ENCODE measurements around the gene ALDH1A2. TPM values are rescaled to one million over a fixed set of nuclear protein-coding genes. Genes with fewer than 3 reads are reported as not detected.

The ALDH1A2 gene
- total RNA-seq, 1 experiment from 2014 or later: 0.98 TPM

GRCh38 chr15:58026552-58026951, 39.0 kb downstream of the ALDH1A2 start:
- no TSS peak for BruUV-seq (replicated peaks)
- in situ Hi-C loops (cut with HindIII; ENCODE audit: low pct_unique_long_range_greater_than_20kb, low sequenced_read_pairs) (no loop called here), intact Hi-C loops (cut with micrococcal nuclease; ENCODE audit: unreplicated experiment) (no loop called here)
- Histone ChIP-seq H3K36me3 (ENCODE audit: control insufficient read depth, insufficient read depth, low read length) (no peaks in the 10 kb centered on the region), H3K9me3 (ENCODE audit: control insufficient read depth, insufficient read depth, low read depth, low read length) (no peaks in the 10 kb centered on the region), H3K4me3 (ENCODE audit: low read depth in 2 of 2, low read length in 2 of 2) (no peak overlapping the region), H3K4me1 (ENCODE audit: control insufficient read depth, insufficient read depth, low read length) (no peaks in the 10 kb centered on the region), H3K27ac (ENCODE audit: low read length) (no peak overlapping the region), H3K27me3 (ENCODE audit: control insufficient read depth, insufficient read depth, low read length) (no peaks in the 10 kb centered on the region; the same call in 1 of the 2 replicates)
- DNase-seq (ENCODE audit: low read depth, low spot score): no peak
- ChIA-PET CTCF (no interaction called here), POLR2A (no interaction called here)
- TF ChIP-seq TCF7L2 (IDR thresholded peaks at IDR 0.05; ENCODE audit: low read depth, low read length) (no peak), CTCF (IDR thresholded peaks at IDR 0.05) (no peak), SIN3A (IDR thresholded peaks at IDR 0.05; ENCODE audit: borderline replicate concordance, insufficient read depth, low read depth, low read length) (no peak), REST (IDR thresholded peaks at IDR 0.05; ENCODE audit: insufficient read depth in 1 of 2, low read depth in 2 of 2, low read length in 1 of 2) (no peak), POLR2AphosphoS5 (IDR thresholded peaks at IDR 0.05; ENCODE audit: low read depth, low read length) (no peak)
- ATAC-seq: no peak

GRCh38 chr15:58026051-58026450, 39.5 kb downstream of the ALDH1A2 start:
- intact Hi-C loops (cut with micrococcal nuclease; ENCODE audit: unreplicated experiment): no loop called here
- ATAC-seq: no peak
- BruUV-seq (replicated peaks): no TSS peak
- DNase-seq (ENCODE audit: low read depth, low spot score): no peak
- no peaks in the 10 kb centered on the region; the same call in 1 of the 2 replicates for H3K27me3 ChIP-seq (ENCODE audit: control insufficient read depth, insufficient read depth, low read length)
- H3K36me3 ChIP-seq (ENCODE audit: control insufficient read depth, insufficient read depth, low read length): no peaks in the 10 kb centered on the region
- POLR2A ChIA-PET: no interaction called here
- H3K9me3 ChIP-seq (ENCODE audit: control insufficient read depth, insufficient read depth, low read depth, low read length): no peaks in the 10 kb centered on the region
- TF ChIP-seq TCF7L2 (IDR thresholded peaks at IDR 0.05; ENCODE audit: low read depth, low read length) (no peak), CTCF (IDR thresholded peaks at IDR 0.05) (no peak), SIN3A (IDR thresholded peaks at IDR 0.05; ENCODE audit: borderline replicate concordance, insufficient read depth, low read depth, low read length) (no peak), REST (IDR thresholded peaks at IDR 0.05; ENCODE audit: insufficient read depth in 1 of 2, low read depth in 2 of 2, low read length in 1 of 2) (no peak), POLR2AphosphoS5 (IDR thresholded peaks at IDR 0.05; ENCODE audit: low read depth, low read length) (no peak)
- H3K4me3 ChIP-seq (ENCODE audit: low read depth in 2 of 2, low read length in 2 of 2): no peak overlapping the region
- CTCF ChIA-PET: no interaction called here
- in situ Hi-C loops (cut with HindIII; ENCODE audit: low pct_unique_long_range_greater_than_20kb, low sequenced_read_pairs): no loop called here
- no peaks in the 10 kb centered on the region for H3K4me1 ChIP-seq (ENCODE audit: control insufficient read depth, insufficient read depth, low read length)
- no peak overlapping the region for H3K27ac ChIP-seq (ENCODE audit: low read length)

Data from Panc1 (cell line).